Measurements from ENCODE around the gene SFMBT2. TPM values are rescaled to one million over a fixed set of nuclear protein-coding genes. Genes with fewer than 3 reads are reported as not detected.

Gene SFMBT2
- total RNA-seq, 2 experiments from 2014 or later = 31.9 to 32.3 TPM

- no peaks in the 10 kb centered on the region for H3K27me3 Mint-ChIP-seq
- peaks cover 54% of the 10 kb centered on the region for H3K36me3 Mint-ChIP-seq (ENCODE audit: low read depth)
- ChIA-PET CTCF (no interaction called here), POLR2A (no interaction called here)
- H3K4me3 Mint-ChIP-seq = no peak overlapping the region
- H3K27ac Mint-ChIP-seq = no peak overlapping the region
- H3K4me1 Mint-ChIP-seq = peaks cover 31% of the 10 kb centered on the region
- no peaks in the 10 kb centered on the region for H3K9me3 Mint-ChIP-seq
- DNase-seq = no peak
Measured at GRCh38 chr10:7245505-7245904, 165.3 kb downstream of the SFMBT2 start.

DNA sequence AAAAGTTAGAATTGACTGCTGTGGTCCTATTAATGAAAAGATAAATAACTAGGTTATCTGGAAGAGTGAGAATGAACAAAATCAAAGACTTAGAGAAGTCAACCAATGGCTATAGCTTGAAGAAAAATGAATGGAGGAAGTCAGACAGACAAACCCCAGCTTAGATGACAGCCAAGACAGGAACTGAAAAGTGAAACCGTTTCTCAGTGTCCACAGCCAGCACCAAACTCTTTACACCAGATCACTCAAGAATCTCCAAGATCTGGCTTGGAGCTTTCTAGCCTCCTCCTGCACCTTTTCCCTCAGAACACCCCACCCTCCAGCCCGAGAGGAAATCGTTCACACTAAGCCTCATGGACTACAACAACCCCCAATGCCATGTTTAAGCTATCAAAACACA is 167.0 kb downstream of the SFMBT2 start:
- H3K27me3 Mint-ChIP-seq = no peaks in the 10 kb centered on the region
- H3K27ac Mint-ChIP-seq = peak overlapping the region; percentile 88
- H3K4me1 Mint-ChIP-seq = peaks cover 47% of the 10 kb centered on the region
- ChIA-PET POLR2A (interaction anchor here (0.7 kb wide), 1 partner anchor 40 kb away, joined by 3 read pairs; no protein-coding TSS in a partner anchor), CTCF (interaction anchor here (0.6 to 0.8 kb wide), 2 partner anchors 142 to 1919 kb away, joined by 3 to 4 read pairs; no protein-coding TSS in a partner anchor)
- H3K9me3 Mint-ChIP-seq = no peaks in the 10 kb centered on the region
- H3K4me3 Mint-ChIP-seq = peak overlapping the region; percentile 35
- DNase-seq = peak; percentile 35
- peaks cover 64% of the 10 kb centered on the region for H3K36me3 Mint-ChIP-seq (ENCODE audit: low read depth)

DNA sequence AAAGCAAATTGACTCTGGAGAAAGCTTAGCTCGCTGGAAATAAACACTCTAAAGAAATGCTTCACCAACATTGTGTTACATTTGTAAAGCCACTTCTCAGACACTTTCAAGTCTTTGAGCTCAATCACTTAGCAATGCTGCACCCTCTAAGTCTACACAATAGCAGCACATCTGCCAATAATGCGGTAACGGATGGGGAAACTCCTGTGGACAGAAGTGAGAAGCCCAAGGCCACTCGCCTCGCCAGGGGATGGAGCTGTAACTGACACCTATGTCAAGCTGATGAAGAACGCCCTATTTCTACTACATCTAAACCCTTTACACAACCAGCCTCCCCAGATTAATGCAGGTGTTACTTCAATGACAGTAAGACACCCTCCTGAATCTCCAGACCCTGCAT is 167.7 kb downstream of the SFMBT2 start:
- no peak for DNase-seq
- H3K27ac Mint-ChIP-seq = no peak overlapping the region
- POLR2A ChIA-PET = no interaction called here
- peaks cover 65% of the 10 kb centered on the region for H3K36me3 Mint-ChIP-seq (ENCODE audit: low read depth)
- no peak overlapping the region for H3K4me3 Mint-ChIP-seq
- peaks cover 54% of the 10 kb centered on the region for H3K4me1 Mint-ChIP-seq
- H3K27me3 Mint-ChIP-seq = no peaks in the 10 kb centered on the region
- CTCF ChIA-PET = interaction anchor here (0.6 kb wide), 1 partner anchor 1920 kb away, joined by 4 read pairs; no protein-coding TSS in a partner anchor
- no peaks in the 10 kb centered on the region for H3K9me3 Mint-ChIP-seq

DNA sequence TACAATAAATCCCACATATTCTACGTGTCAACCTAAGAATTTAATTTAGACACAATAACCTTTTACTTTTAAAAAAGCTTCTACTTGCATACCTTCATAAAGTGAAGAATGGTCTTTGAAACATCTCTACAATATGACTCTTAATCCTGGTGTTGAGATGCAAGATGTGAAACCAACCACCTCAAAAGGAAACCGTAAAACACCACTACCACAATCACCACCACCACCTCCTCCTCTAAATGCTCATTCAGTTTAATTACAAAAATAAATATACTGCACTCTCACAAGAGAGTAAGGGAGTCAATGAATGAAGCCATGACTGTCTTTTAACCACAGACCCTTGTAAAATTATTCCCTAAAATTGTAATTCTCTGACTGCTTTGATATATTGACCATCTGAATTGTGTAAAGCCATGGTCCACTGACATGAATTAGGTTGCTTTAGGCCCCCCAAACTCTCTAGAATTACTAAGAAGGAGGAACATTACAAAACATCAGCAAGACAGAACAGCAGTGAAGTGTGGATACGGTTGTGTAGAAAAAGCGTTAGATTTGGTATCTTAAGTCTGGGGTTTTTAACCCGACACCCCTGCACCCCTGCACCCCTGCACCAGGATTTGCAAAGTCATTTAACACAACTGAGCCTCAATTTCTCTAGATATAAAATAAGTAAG is 171.4 kb downstream of the SFMBT2 start:
- H3K9me3 Mint-ChIP-seq = peaks cover 6% of the 10 kb centered on the region
- peak; percentile 59 for DNase-seq
- H3K27me3 Mint-ChIP-seq = no peaks in the 10 kb centered on the region
- H3K36me3 Mint-ChIP-seq (ENCODE audit: low read depth) = peaks cover 79% of the 10 kb centered on the region
- H3K4me1 Mint-ChIP-seq = peaks cover 56% of the 10 kb centered on the region
- peak overlapping the region; percentile 34 for H3K27ac Mint-ChIP-seq
- ChIA-PET POLR2A (no interaction called here), CTCF (interaction anchor here (0.9 kb wide), 1 partner anchor 12 kb away, joined by 3 read pairs; no protein-coding TSS in a partner anchor)
- H3K4me3 Mint-ChIP-seq = no peak overlapping the region

DNA sequence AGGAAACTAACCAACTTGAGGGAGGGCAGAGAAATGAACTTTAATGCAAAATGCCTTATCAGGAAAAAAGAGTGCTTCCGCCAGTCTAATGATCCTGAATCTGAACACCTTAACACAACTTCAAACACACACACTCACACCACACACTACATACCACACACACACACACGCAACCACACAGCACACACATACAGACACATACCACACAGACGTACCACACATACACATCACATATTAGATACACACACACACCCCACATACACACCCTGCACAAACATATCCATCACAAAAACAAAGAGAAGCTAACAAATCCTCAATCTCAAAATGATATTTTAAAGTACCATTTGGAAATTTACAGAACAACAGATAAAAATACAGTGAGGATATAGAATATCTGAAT is 175.5 kb downstream of the SFMBT2 start:
- no peak overlapping the region for H3K27ac Mint-ChIP-seq
- ChIA-PET POLR2A (no interaction called here), CTCF (interaction anchor here (1.6 kb wide), 1 partner anchor 315 kb away, joined by 4 read pairs; no protein-coding TSS in a partner anchor)
- H3K27me3 Mint-ChIP-seq = no peaks in the 10 kb centered on the region
- H3K4me1 Mint-ChIP-seq = peaks cover 58% of the 10 kb centered on the region
- H3K9me3 Mint-ChIP-seq = peaks cover 6% of the 10 kb centered on the region
- peaks cover 58% of the 10 kb centered on the region for H3K36me3 Mint-ChIP-seq (ENCODE audit: low read depth)
- no peak overlapping the region for H3K4me3 Mint-ChIP-seq
- no peak for DNase-seq

GRCh38 chr10:7234109-7234508 is 176.7 kb downstream of the SFMBT2 start:
- Mint-ChIP-seq H3K36me3 (ENCODE audit: low read depth) (peaks cover 52% of the 10 kb centered on the region), H3K4me3 (no peak overlapping the region), H3K4me1 (peaks cover 46% of the 10 kb centered on the region), H3K27me3 (no peaks in the 10 kb centered on the region), H3K9me3 (peaks cover 6% of the 10 kb centered on the region), H3K27ac (no peak overlapping the region)
- CTCF ChIA-PET = no interaction called here
- no peak for DNase-seq
- POLR2A ChIA-PET = no interaction called here

- H3K9me3 Mint-ChIP-seq = peaks cover 6% of the 10 kb centered on the region
- H3K27me3 Mint-ChIP-seq = no peaks in the 10 kb centered on the region
- no peak for DNase-seq
- H3K4me1 Mint-ChIP-seq = peaks cover 40% of the 10 kb centered on the region
- H3K27ac Mint-ChIP-seq = peak overlapping the region; percentile 66
- H3K4me3 Mint-ChIP-seq = no peak overlapping the region
- POLR2A ChIA-PET = interaction anchor here (0.6 kb wide), 1 partner anchor 176 kb away, joined by 3 read pairs; no protein-coding TSS in a partner anchor
- H3K36me3 Mint-ChIP-seq (ENCODE audit: low read depth) = peaks cover 53% of the 10 kb centered on the region
- CTCF ChIA-PET = interaction anchor here (1.3 kb wide), 1 partner anchor 15 kb away, joined by 3 read pairs; no protein-coding TSS in a partner anchor
Measured at GRCh38 chr10:7233259-7233991, 177.4 kb downstream of the SFMBT2 start.

DNA sequence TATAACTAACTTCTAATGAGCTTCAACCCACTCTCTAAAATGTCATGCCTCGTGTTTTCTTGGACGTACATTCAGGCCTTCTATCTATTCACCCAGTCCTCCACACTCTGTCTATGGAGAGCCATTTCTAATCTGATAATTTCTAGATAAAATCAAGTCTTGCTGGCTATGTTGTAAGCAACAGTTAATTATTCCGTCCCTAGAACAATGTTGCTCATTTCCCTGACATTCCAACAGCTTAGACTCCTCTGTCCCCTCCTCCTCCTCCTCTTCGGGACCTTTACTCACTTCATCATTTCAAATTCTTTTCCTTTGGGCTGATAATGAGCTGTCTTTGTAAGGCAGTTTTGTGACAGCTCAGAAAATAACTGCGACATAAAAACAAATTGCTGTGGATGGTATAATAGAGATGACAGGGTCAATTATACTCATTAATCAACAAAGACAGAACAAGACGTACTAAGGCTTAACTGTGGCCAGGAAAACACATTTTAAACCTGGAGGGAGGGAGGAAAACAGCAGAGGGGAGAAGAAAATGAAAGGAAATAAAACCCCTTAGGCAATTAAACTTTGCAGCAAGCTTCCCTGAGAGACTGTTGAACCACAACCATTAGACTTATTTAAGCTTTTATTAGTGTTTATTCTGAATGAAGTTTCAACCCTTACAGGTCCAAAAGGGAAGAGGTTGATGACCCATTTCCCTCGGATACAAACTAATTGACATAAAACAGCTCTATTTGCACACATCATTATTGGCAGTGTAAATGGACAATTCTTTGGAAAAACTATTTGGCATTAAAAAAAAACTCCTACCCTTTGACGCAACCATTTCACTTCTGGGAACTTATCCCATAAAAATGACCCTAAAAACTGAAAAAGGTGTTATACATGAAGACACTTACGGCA is 179.1 kb downstream of the SFMBT2 start:
- ChIA-PET CTCF (interaction anchor here (0.6 to 0.7 kb wide), 2 partner anchors 10 to 1957 kb away, joined by 3 read pairs; no protein-coding TSS in a partner anchor), POLR2A (no interaction called here)
- DNase-seq = no peak
- peaks cover 31% of the 10 kb centered on the region for H3K4me1 Mint-ChIP-seq
- H3K9me3 Mint-ChIP-seq = peaks cover 5% of the 10 kb centered on the region
- H3K4me3 Mint-ChIP-seq = no peak overlapping the region
- no peak overlapping the region for H3K27ac Mint-ChIP-seq
- no peaks in the 10 kb centered on the region for H3K27me3 Mint-ChIP-seq
- peaks cover 54% of the 10 kb centered on the region for H3K36me3 Mint-ChIP-seq (ENCODE audit: low read depth)

- Mint-ChIP-seq H3K4me1 (peaks cover 31% of the 10 kb centered on the region), H3K36me3 (ENCODE audit: low read depth) (peaks cover 53% of the 10 kb centered on the region), H3K4me3 (no peak overlapping the region), H3K27me3 (no peaks in the 10 kb centered on the region), H3K27ac (no peak overlapping the region), H3K9me3 (no peaks in the 10 kb centered on the region)
- ChIA-PET POLR2A (no interaction called here), CTCF (interaction anchor here (0.6 kb wide), 1 partner anchor 9 kb away, joined by 3 read pairs; no protein-coding TSS in a partner anchor)
- DNase-seq = no peak
Measured at GRCh38 chr10:7230951-7231350, 179.9 kb downstream of the SFMBT2 start.

- H3K4me1 Mint-ChIP-seq = peaks cover 24% of the 10 kb centered on the region
- H3K9me3 Mint-ChIP-seq = peaks cover 3% of the 10 kb centered on the region
- DNase-seq = no peak
- no peak overlapping the region for H3K4me3 Mint-ChIP-seq
- ChIA-PET CTCF (interaction anchor here (0.7 kb wide), 1 partner anchor 9 kb away, joined by 3 read pairs; no protein-coding TSS in a partner anchor), POLR2A (no interaction called here)
- H3K27ac Mint-ChIP-seq = no peak overlapping the region
- H3K36me3 Mint-ChIP-seq (ENCODE audit: low read depth) = peaks cover 53% of the 10 kb centered on the region
- H3K27me3 Mint-ChIP-seq = no peaks in the 10 kb centered on the region
Measured at GRCh38 chr10:7230036-7230435, 180.8 kb downstream of the SFMBT2 start.

GRCh38 chr10:7225133-7225532 is 185.7 kb downstream of the SFMBT2 start:
- Mint-ChIP-seq H3K4me3 (no peak overlapping the region), H3K9me3 (peaks cover 18% of the 10 kb centered on the region), H3K4me1 (no peaks in the 10 kb centered on the region), H3K27ac (no peak overlapping the region), H3K27me3 (no peaks in the 10 kb centered on the region), H3K36me3 (ENCODE audit: low read depth) (peaks cover 67% of the 10 kb centered on the region)
- ChIA-PET POLR2A (no interaction called here), CTCF (no interaction called here)
- DNase-seq = no peak

GRCh38 chr10:7218968-7219367 is 191.9 kb downstream of the SFMBT2 start:
- H3K4me1 Mint-ChIP-seq = peaks cover 3% of the 10 kb centered on the region
- DNase-seq = no peak
- POLR2A ChIA-PET = no interaction called here
- H3K4me3 Mint-ChIP-seq = no peak overlapping the region
- no peaks in the 10 kb centered on the region for H3K27me3 Mint-ChIP-seq
- H3K9me3 Mint-ChIP-seq = peaks cover 8% of the 10 kb centered on the region
- peaks cover 62% of the 10 kb centered on the region for H3K36me3 Mint-ChIP-seq (ENCODE audit: low read depth)
- CTCF ChIA-PET = interaction anchor here (0.9 kb wide), 1 partner anchor 14 kb away, joined by 3 read pairs; no protein-coding TSS in a partner anchor
- H3K27ac Mint-ChIP-seq = no peak overlapping the region

Data from activated CD4-positive, alpha-beta T cell treated with anti-CD3 and anti-CD28 coated beads, Interleukin-2, amount 10 ng/mL, durations not matched to agents 7 days and 5 days (primary cell).